ENCODE results near the gene C17orf113. TPM values are rescaled to one million over a fixed set of nuclear protein-coding genes. Genes with fewer than 3 reads are reported as not detected.
A peak's percentile ranks its signal among the peaks of the same experiment; 100 is the strongest.

C17orf113 gene
- total and polyA plus RNA-seq, 2 of the 13 experiments (the other 11 are each of a cell fraction or from before 2014, with no cell fraction given), result 0.87 to 1.1 TPM

DNA sequence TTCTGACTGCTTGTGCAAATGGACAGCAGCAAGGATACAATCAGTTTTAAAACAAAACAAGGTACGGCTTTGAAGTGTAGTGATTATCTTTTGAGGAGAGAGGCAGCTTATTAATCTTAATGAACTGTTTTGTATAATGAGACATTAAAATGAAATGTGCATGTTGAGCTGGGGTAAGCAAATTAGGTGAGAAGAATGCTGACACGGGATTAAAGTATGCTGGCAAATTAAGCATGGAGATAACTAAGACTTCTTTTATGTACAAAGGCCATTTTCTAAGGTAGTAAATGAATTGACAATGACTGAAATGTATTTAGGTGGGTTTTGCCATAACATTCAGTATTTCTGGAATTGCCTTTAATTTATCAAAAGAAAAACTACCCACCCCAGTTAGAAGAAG lies 51.9 kb downstream of the C17orf113 start:
- peaks cover 30% of the 10 kb centered on the region for H3K79me2 ChIP-seq (ENCODE audit: insufficient read depth, low read length)
- TF ChIP-seq MAFF (IDR thresholded peaks at IDR 0.05; ENCODE audit: low read depth, low read length) (peak; percentile 95), ZNF510 (CRISPR knock-in tag; IDR thresholded peaks at IDR 0.05; ENCODE audit: low read depth) (no peak), MAFK (conservative IDR thresholded peaks at IDR 0.05 in 1 of 2, IDR thresholded peaks at IDR 0.05 in 1 of 2; ENCODE audit: low read length in 2 of 2) (peak; percentile 94 to 96)
- TF ChIP-seq, protein P1, sequence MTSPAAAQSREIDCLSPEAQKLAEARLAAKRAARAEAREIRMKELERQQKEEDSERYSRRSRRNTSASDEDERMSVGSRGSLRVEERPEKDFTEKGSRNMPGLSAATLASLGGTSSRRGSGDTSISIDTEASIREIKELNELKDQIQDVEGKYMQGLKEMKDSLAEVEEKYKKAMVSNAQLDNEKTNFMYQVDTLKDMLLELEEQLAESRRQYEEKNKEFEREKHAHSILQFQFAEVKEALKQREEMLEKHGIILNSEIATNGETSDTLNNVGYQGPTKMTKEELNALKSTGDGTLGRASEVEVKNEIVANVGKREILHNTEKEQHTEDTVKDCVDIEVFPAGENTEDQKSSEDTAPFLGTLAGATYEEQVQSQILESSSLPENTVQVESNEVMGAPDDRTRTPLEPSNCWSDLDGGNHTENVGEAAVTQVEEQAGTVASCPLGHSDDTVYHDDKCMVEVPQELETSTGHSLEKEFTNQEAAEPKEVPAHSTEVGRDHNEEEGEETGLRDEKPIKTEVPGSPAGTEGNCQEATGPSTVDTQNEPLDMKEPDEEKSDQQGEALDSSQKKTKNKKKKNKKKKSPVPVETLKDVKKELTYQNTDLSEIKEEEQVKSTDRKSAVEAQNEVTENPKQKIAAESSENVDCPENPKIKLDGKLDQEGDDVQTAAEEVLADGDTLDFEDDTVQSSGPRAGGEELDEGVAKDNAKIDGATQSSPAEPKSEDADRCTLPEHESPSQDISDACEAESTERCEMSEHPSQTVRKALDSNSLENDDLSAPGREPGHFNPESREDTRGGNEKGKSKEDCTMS (CRISPR knock-in tag; conservative IDR thresholded peaks at IDR 0.05), result no peak

DNA sequence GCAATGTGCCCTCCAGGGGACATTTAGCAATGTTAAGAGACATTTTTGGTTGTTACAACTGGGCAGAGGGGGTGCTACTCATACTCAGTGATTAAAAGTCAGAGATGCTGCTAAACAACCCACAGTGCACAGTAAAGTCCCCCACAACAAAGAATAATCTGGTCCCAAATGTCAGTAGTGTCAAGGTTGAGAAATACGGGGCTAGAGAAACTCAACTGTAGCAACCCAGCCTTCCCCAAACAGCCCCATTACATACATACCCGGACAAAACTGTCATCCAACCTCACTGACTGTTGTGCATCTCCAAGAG lies 53.6 kb downstream of the C17orf113 start:
- ChIA-PET POLR2A (interaction anchor here (1.0 to 1.3 kb wide), 2 partner anchors 20 to 30 kb away, joined by 3 to 4 read pairs; partner anchors contain the start of genes CNP and DNAJC7), CTCF (ENCODE audit: low intra/inter-chr PET ratio, low total read pairs) (no interaction called here)
- no peak overlapping the region for H3K9ac ChIP-seq (ENCODE audit: insufficient read depth, low read depth, low read length)
- H3K4me2 ChIP-seq (ENCODE audit: low read depth, low read length), result no peak overlapping the region
- no peaks in the 10 kb centered on the region for H3K27me3 ChIP-seq (ENCODE audit: control insufficient read depth in 1 of 2, insufficient read depth in 2 of 2, low read length in 2 of 2)
- no peak overlapping the region for H3K27ac ChIP-seq (ENCODE audit: extremely low read length, insufficient read depth, low read length)
- intact Hi-C loops (cut with micrococcal nuclease; ENCODE audit: unreplicated experiment), result no loop called here
- BruUV-seq (replicated peaks), result no TSS peak
- H3K79me2 ChIP-seq (ENCODE audit: insufficient read depth, low read length), result peaks cover 14% of the 10 kb centered on the region
- WGBS (ENCODE audit: low lambda C conversion rate), result 100% methylated on average over 2 of the region's 2 CpGs
- peaks cover 45 to 85% of the 10 kb centered on the region in 2 experiments for H3K36me3 ChIP-seq (replicated peaks in 1 of 2; ENCODE audit: control insufficient read depth in 1 of 2, insufficient read depth in 2 of 2, low read length in 2 of 2)
- in situ Hi-C loops (cut with HindIII; ENCODE audit: extremely low pct_ligation_motif_present, low pct_unique_long_range_greater_than_20kb), result no loop called here
- H2AFZ ChIP-seq (ENCODE audit: low read length), result no peak overlapping the region
- DNase-seq (ENCODE audit: low spot score) (no peak), FAIRE-seq (no peak), ATAC-seq (no peak)
- no peaks in the 10 kb centered on the region for H3K9me3 ChIP-seq (ENCODE audit: low read length)
- no peaks in the 10 kb centered on the region for H4K20me1 ChIP-seq (ENCODE audit: insufficient read depth, low read length)
- H3K4me3 ChIP-seq (replicated peaks in 1 of 3; ENCODE audit: insufficient read depth in 1 of 3, low read depth in 2 of 3, low read length in 3 of 3), result no peak overlapping the region
- peaks cover 3% of the 10 kb centered on the region for H3K4me1 ChIP-seq (ENCODE audit: insufficient read depth, low read length)
- TF ChIP-seq, protein P2, sequence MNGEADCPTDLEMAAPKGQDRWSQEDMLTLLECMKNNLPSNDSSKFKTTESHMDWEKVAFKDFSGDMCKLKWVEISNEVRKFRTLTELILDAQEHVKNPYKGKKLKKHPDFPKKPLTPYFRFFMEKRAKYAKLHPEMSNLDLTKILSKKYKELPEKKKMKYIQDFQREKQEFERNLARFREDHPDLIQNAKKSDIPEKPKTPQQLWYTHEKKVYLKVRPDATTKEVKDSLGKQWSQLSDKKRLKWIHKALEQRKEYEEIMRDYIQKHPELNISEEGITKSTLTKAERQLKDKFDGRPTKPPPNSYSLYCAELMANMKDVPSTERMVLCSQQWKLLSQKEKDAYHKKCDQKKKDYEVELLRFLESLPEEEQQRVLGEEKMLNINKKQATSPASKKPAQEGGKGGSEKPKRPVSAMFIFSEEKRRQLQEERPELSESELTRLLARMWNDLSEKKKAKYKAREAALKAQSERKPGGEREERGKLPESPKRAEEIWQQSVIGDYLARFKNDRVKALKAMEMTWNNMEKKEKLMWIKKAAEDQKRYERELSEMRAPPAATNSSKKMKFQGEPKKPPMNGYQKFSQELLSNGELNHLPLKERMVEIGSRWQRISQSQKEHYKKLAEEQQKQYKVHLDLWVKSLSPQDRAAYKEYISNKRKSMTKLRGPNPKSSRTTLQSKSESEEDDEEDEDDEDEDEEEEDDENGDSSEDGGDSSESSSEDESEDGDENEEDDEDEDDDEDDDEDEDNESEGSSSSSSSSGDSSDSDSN (CRISPR knock-in tag; IDR thresholded peaks at IDR 0.05), result no peak
- TF ChIP-seq, protein P3, sequence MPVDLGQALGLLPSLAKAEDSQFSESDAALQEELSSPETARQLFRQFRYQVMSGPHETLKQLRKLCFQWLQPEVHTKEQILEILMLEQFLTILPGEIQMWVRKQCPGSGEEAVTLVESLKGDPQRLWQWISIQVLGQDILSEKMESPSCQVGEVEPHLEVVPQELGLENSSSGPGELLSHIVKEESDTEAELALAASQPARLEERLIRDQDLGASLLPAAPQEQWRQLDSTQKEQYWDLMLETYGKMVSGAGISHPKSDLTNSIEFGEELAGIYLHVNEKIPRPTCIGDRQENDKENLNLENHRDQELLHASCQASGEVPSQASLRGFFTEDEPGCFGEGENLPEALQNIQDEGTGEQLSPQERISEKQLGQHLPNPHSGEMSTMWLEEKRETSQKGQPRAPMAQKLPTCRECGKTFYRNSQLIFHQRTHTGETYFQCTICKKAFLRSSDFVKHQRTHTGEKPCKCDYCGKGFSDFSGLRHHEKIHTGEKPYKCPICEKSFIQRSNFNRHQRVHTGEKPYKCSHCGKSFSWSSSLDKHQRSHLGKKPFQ (CRISPR knock-in tag; IDR thresholded peaks at IDR 0.05; ENCODE audit: insufficient replicate concordance), result no peak
- no peak for TF ChIP-seq GATAD1 (CRISPR knock-in tag; IDR thresholded peaks at IDR 0.05)

More for the DNA sequence above, 51.9 kb downstream of the C17orf113 start:
- Histone ChIP-seq H3K9ac (ENCODE audit: insufficient read depth, low read depth, low read length) (no peak overlapping the region), H3K4me1 (ENCODE audit: insufficient read depth, low read length) (peaks cover 19% of the 10 kb centered on the region), H3K36me3 (replicated peaks in 1 of 2; ENCODE audit: control insufficient read depth in 1 of 2, insufficient read depth in 2 of 2, low read length in 2 of 2) (peaks cover 41 to 78% of the 10 kb centered on the region in 2 experiments), H3K27ac (ENCODE audit: extremely low read length, insufficient read depth, low read length) (no peak overlapping the region), H3K4me3 (replicated peaks in 1 of 3; ENCODE audit: insufficient read depth in 1 of 3, low read depth in 2 of 3, low read length in 3 of 3) (no peak overlapping the region), H3K9me3 (ENCODE audit: low read length) (no peaks in the 10 kb centered on the region), H3K27me3 (ENCODE audit: control insufficient read depth in 1 of 2, insufficient read depth in 2 of 2, low read length in 2 of 2) (no peaks in the 10 kb centered on the region), H2AFZ (ENCODE audit: low read length) (no peak overlapping the region), H3K4me2 (ENCODE audit: low read depth, low read length) (no peak overlapping the region), H4K20me1 (ENCODE audit: insufficient read depth, low read length) (peaks cover 6% of the 10 kb centered on the region)
- ATAC-seq (no peak), FAIRE-seq (no peak), DNase-seq (ENCODE audit: low spot score) (no peak)
- in situ Hi-C loops (cut with HindIII; ENCODE audit: extremely low pct_ligation_motif_present, low pct_unique_long_range_greater_than_20kb) (no loop called here), intact Hi-C loops (cut with micrococcal nuclease; ENCODE audit: unreplicated experiment) (no loop called here)
- WGBS (ENCODE audit: low lambda C conversion rate), result 47% methylated on average over 2 of the region's 2 CpGs
- BruUV-seq (replicated peaks), result no TSS peak
- CTCF ChIA-PET (ENCODE audit: low intra/inter-chr PET ratio, low total read pairs), result no interaction called here
- POLR2A ChIA-PET, result interaction anchor here (2.0 to 2.2 kb wide), 3 partner anchors 9 to 21 kb away, joined by 7 to 8 read pairs (median 7); partner anchors contain the start of genes DNAJC7 and NKIRAS2

Measured in HepG2 (cell line).